ENCODE results near the gene CALD1. TPM values are rescaled to one million over a fixed set of nuclear protein-coding genes. Genes with fewer than 3 reads are reported as not detected.

The CALD1 gene
- total and polyA plus RNA-seq, 4 donors: 48.0 to 226 (median 95.2) TPM

GRCh38 chr7:134855442-134855841 is 76.0 kb downstream of the CALD1 start:
- Histone ChIP-seq H3K27ac (ENCODE audit: low read depth in 1 of 2, low read length in 2 of 2) (no peak overlapping the region), H3K36me3 (ENCODE audit: control insufficient read depth in 4 of 4, insufficient read depth in 3 of 4, low read depth in 1 of 4, low read length in 3 of 4) (no peaks in the 10 kb centered on the region)
- WGBS: 43% methylated on average over 1 of the region's 1 CpG

More at GRCh38 chr7:134855442-134855841, 76.0 kb downstream of the CALD1 start:
- Histone ChIP-seq H3K27me3 (ENCODE audit: control insufficient read depth in 4 of 4, insufficient read depth in 4 of 4, low read length in 3 of 4) (no peaks in the 10 kb centered on the region), H3K4me3 (ENCODE audit: low read depth in 1 of 3, low read length in 3 of 3) (no peak overlapping the region), H3K4me1 (ENCODE audit: control insufficient read depth in 4 of 4, insufficient read depth in 4 of 4, low read length in 3 of 4) (peaks cover 2 to 15% (median 4%) of the 10 kb centered on the region in 4 donors), H3K9ac (ENCODE audit: low read depth in 1 of 2, low read length in 2 of 2) (no peak overlapping the region), H3K9me3 (ENCODE audit: control insufficient read depth in 4 of 4, low read length in 3 of 4) (no peaks in the 10 kb centered on the region)
- TF ChIP-seq REST (IDR thresholded peaks at IDR 0.05) (no peak), ATF3 (IDR thresholded peaks at IDR 0.05) (no peak), NR2F2 (IDR thresholded peaks at IDR 0.05) (no peak), HNF4G (IDR thresholded peaks at IDR 0.05) (no peak), SP1 (IDR thresholded peaks at IDR 0.05) (no peak), RAD21 (IDR thresholded peaks at IDR 0.05) (no peak), RXRA (IDR thresholded peaks at IDR 0.05) (no peak), JUND (IDR thresholded peaks at IDR 0.05) (no peak), TAF1 (conservative IDR thresholded peaks at IDR 0.05) (no peak), FOXA2 (IDR thresholded peaks at IDR 0.05) (no peak), FOXA1 (IDR thresholded peaks at IDR 0.05) (no peak), MAX (IDR thresholded peaks at IDR 0.05) (no peak), HNF4A (conservative IDR thresholded peaks at IDR 0.05) (no peak), EGR1 (IDR thresholded peaks at IDR 0.05; ENCODE audit: low read depth in 2 of 2) (no peak), CTCF (IDR thresholded peaks at IDR 0.05; ENCODE audit: low read depth, low read length, missing input control) (no peak), ZBTB33 (IDR thresholded peaks at IDR 0.05) (no peak), YY1 (IDR thresholded peaks at IDR 0.05) (no peak)
- DNase-seq (ENCODE audit: low spot score): no peak
